Measurements from ENCODE around the gene SOX9. TPM values are rescaled to one million over a fixed set of nuclear protein-coding genes. Genes with fewer than 3 reads are reported as not detected.

Gene SOX9
- total RNA-seq, 1 experiment from 2014 or later, result 1.3 TPM

DNA sequence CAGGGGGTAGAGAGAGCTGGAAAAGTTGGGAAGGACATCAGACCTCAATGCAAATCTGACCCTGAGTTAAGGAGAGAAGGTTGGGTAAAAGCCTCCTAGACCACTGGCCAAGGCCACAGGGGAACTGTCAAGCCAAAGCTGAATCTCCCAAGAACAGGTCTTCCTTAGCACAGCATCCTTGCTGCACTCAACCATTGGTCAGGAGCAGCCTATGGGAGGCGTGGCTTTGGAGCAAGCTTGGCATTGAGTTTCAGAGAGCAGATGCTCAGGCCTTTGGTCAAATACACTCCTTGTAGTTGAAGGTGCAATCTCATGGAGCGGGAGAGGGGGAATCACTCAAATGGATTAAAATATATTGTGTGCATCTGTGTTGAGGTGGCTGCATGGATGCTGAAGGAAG is 21.8 kb downstream of the SOX9 start:
- H3K23ac ChIP-seq (ENCODE audit: insufficient read length, low read depth, low read length), result no peak overlapping the region
- no peak overlapping the region for H2BK120ac ChIP-seq (ENCODE audit: low read depth, low read length, poor library complexity, severe bottlenecking)
- no peak overlapping the region for H3K4me3 Mint-ChIP-seq
- H2BK15ac ChIP-seq (ENCODE audit: low read depth, low read length), result no peak overlapping the region
- no peaks in the 10 kb centered on the region for H3K23me2 ChIP-seq (ENCODE audit: insufficient read length, low read depth, low read length, poor library complexity, severe bottlenecking)
- H3K4me1 Mint-ChIP-seq, result peaks cover 23 to 30% of the 10 kb centered on the region in 2 experiments
- H2BK12ac ChIP-seq (ENCODE audit: insufficient read length, low read depth, low read length), result no peak overlapping the region
- no peaks in the 10 kb centered on the region for H3K79me1 ChIP-seq (ENCODE audit: insufficient read depth, low read depth, low read length, poor library complexity, severe bottlenecking)
- no peak overlapping the region for H2AFZ ChIP-seq (ENCODE audit: low read length)
- H3K18ac ChIP-seq (ENCODE audit: insufficient read length, low read depth, low read length), result no peak overlapping the region
- H3K56ac ChIP-seq (ENCODE audit: insufficient read length, low read depth, low read length), result no peak overlapping the region
- H3K79me2 ChIP-seq (ENCODE audit: insufficient read depth, low read length), result no peaks in the 10 kb centered on the region
- peak; percentile 51 for DNase-seq
- 0 out of 2 replicates have a peak, but pooled peaks cover 1% of the 10 kb centered on the region for H3K4me1 ChIP-seq (ENCODE audit: insufficient read depth, low read length)
- H2BK20ac ChIP-seq (ENCODE audit: low read depth, low read length, poor library complexity, severe bottlenecking), result no peak overlapping the region
- no peak overlapping the region for H4K5ac ChIP-seq (ENCODE audit: insufficient read length, low read depth, low read length)
- no peak overlapping the region for H4K91ac ChIP-seq (ENCODE audit: insufficient read length, low read depth, low read length)
- H3K36me3 Mint-ChIP-seq (ENCODE audit: insufficient read depth in 1 of 3, low read depth in 3 of 3), result no peaks in the 10 kb centered on the region; a peak in 2 of 7 replicates
- WGBS (ENCODE audit: extremely low coverage, insufficient read length, low lambda C conversion rate), result no CpG with 5 or more reads among the region's 2 CpGs
- H3K4ac ChIP-seq (ENCODE audit: low read depth, low read length), result no peak overlapping the region
- TF ChIP-seq, protein P1, sequence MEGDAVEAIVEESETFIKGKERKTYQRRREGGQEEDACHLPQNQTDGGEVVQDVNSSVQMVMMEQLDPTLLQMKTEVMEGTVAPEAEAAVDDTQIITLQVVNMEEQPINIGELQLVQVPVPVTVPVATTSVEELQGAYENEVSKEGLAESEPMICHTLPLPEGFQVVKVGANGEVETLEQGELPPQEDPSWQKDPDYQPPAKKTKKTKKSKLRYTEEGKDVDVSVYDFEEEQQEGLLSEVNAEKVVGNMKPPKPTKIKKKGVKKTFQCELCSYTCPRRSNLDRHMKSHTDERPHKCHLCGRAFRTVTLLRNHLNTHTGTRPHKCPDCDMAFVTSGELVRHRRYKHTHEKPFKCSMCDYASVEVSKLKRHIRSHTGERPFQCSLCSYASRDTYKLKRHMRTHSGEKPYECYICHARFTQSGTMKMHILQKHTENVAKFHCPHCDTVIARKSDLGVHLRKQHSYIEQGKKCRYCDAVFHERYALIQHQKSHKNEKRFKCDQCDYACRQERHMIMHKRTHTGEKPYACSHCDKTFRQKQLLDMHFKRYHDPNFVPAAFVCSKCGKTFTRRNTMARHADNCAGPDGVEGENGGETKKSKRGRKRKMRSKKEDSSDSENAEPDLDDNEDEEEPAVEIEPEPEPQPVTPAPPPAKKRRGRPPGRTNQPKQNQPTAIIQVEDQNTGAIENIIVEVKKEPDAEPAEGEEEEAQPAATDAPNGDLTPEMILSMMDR (conservative IDR thresholded peaks at IDR 0.05), result no peak
- H3K14ac ChIP-seq (ENCODE audit: insufficient read depth, low read length), result no peak overlapping the region
- no peaks in the 10 kb centered on the region for H4K20me1 ChIP-seq (ENCODE audit: control insufficient read depth, insufficient read depth, insufficient read length)
- no peak overlapping the region for H3K9ac ChIP-seq (ENCODE audit: extremely low read depth, insufficient read length, low read length)
- no peak overlapping the region for H2BK5ac ChIP-seq (ENCODE audit: insufficient read length, low read length)
- no peaks in the 10 kb centered on the region for H3K27me3 ChIP-seq (ENCODE audit: insufficient read depth, low read length)
- no peak overlapping the region for H4K8ac ChIP-seq (replicated peaks; ENCODE audit: insufficient read length, low read depth, low read length)
- H3K27ac ChIP-seq (ENCODE audit: insufficient read length, low read depth, low read length), result no peak overlapping the region
- no peak overlapping the region for H2AK5ac ChIP-seq (ENCODE audit: insufficient read length, low read length)
- H3K9me3 Mint-ChIP-seq, result peaks cover 0 to 3% of the 10 kb centered on the region in 2 experiments; a peak in 1 of 5 replicates
- H3K27ac Mint-ChIP-seq, result peak overlapping the region in 1 of 3 experiments; percentile 50; a peak in 1 of 7 replicates
- no peak overlapping the region for H3T11ph ChIP-seq (ENCODE audit: low read length)
- H3K4me2 ChIP-seq (ENCODE audit: insufficient read depth, insufficient read length, low read length), result no peak overlapping the region
- peaks cover 8% of the 10 kb centered on the region for H3K27me3 Mint-ChIP-seq (ENCODE audit: low read depth)
- no peaks in the 10 kb centered on the region for H3K9me3 ChIP-seq (ENCODE audit: control insufficient read depth, low read depth, low read length)
